Endothelial cell of umbilical vein (primary cell): Measurements from ENCODE around the gene ZDHHC18. TPM values are rescaled to one million over a fixed set of nuclear protein-coding genes. Genes with fewer than 3 reads are reported as not detected.

Experiments used
- BruUV-seq: library from RNA; stranded (reverse); fragments of 400-500 nt; replicated peaks from 2 replicates; lab custom pipeline; 2021; lab: Mats Ljungman, UMichigan
- CTCF ChIA-PET: fragments of 300-600, 350-600 bp; sonication (Branson Sonifier 250); formaldehyde crosslinking; loops from one replicate; lab custom pipeline; 2021; ENCODE audit warnings: antibody characterized with exemption, inconsistent platforms; lab: Charles Lee
- POLR2A ChIA-PET: fragments of 300-600, 350-600 bp; sonication (Branson Sonifier 250); formaldehyde crosslinking; loops from one replicate; lab custom pipeline; 2021; ENCODE audit warnings: antibody characterized with exemption, inconsistent platforms; lab: Charles Lee
- DNase-seq: peaks from one replicate; pipeline ENCODE4 v3.0.0-alpha.2; 2011; ENCODE audit warnings: low read depth, low spot score
- FAIRE-seq: peaks from 2 replicates; lab custom pipeline; 2011; peaks lifted over from hg19 to GRCh38; lab: Jason Lieb, UNC
- H2AFZ ChIP-seq: 2 replicates; pipeline ENCODE4 v1.6.0; 2012; ENCODE audit warnings: low read depth, low read length, control low read depth, inconsistent platforms
- H3K27ac ChIP-seq: 2 replicates; pipeline ENCODE4 v1.5.1; 2011; ENCODE audit warnings: low read depth, mild to moderate bottlenecking, control low read depth, low read length, moderate library complexity; ENCODE audit not compliant: insufficient read depth
- H3K27me3 ChIP-seq, 2 experiments: 2 replicates each; pipeline versions ENCODE4 v1.6.0 to v1.6.1; 2011; ENCODE audit warnings: low read length in 2 of 2, mixed read lengths in 1 of 2; ENCODE audit not compliant: control insufficient read depth in 2 of 2, insufficient read depth in 2 of 2
- H3K36me3 ChIP-seq, 2 experiments: 2 replicates in 1 of 2; 3 replicates in 1 of 2; pipeline ENCODE4 v1.5.1; 2011; ENCODE audit warnings: low read length in 2 of 2, mild to moderate bottlenecking in 1 of 2, moderate library complexity in 1 of 2; ENCODE audit not compliant: control insufficient read depth in 2 of 2, insufficient read depth in 2 of 2; ENCODE audit errors: extremely low read depth in 1 of 2
- H3K4me1 ChIP-seq: 3 replicates; pipeline ENCODE4 v1.5.1; 2011; ENCODE audit warnings: mild to moderate bottlenecking, low read length; ENCODE audit not compliant: control insufficient read depth, insufficient read depth; ENCODE audit errors: extremely low read depth
- H3K4me2 ChIP-seq: 2 replicates; pipeline ENCODE4 v1.6.1; 2011; ENCODE audit warnings: low read length, control low read depth, mixed read lengths; ENCODE audit not compliant: insufficient read depth
- H3K4me3 ChIP-seq, 3 experiments: fragments of 200-600 bp in 1 of 3; sonication (generic), shearing (Covaris generic) in 1 of 3; replicated peaks in 1 of 3; 2 replicates each; pipeline ENCODE4 v1.5.1; 2011 to 2016; ENCODE audit warnings: control low read depth in 3 of 3, low read length in 3 of 3, mild to moderate bottlenecking in 2 of 3, inconsistent platforms in 1 of 3, low read depth in 1 of 3, moderate library complexity in 1 of 3; ENCODE audit not compliant: insufficient read depth in 1 of 3
- H3K79me2 ChIP-seq: 2 replicates; pipeline ENCODE4 v1.6.0; 2012; ENCODE audit warnings: low read length, inconsistent platforms; ENCODE audit not compliant: control insufficient read depth, insufficient read depth
- H3K9ac ChIP-seq: replicated peaks from 2 replicates; pipeline ENCODE3; 2011; ENCODE audit warnings: low read length, control low read depth; ENCODE audit not compliant: insufficient read depth; ENCODE audit errors: extremely low read depth
- H3K9me1 ChIP-seq: replicated peaks from 3 replicates; pipeline ENCODE4 v1.6.0; 2011; ENCODE audit warnings: mild to moderate bottlenecking, low read length; ENCODE audit not compliant: control insufficient read depth, insufficient read depth; ENCODE audit errors: extremely low read depth
- H3K9me3 ChIP-seq: replicated peaks from 2 replicates; pipeline ENCODE4 v1.5.1; 2012; ENCODE audit warnings: low read length, inconsistent platforms; ENCODE audit not compliant: control insufficient read depth, insufficient read depth
- H4K20me1 ChIP-seq: replicated peaks from 2 replicates; pipeline ENCODE3; 2011; ENCODE audit warnings: mild to moderate bottlenecking, low read length; ENCODE audit not compliant: control insufficient read depth, insufficient read depth; ENCODE audit errors: extremely low read depth
- CTCF ChIP-seq, 2 donors: IDR thresholded peaks; 1 replicate in 1 of 2; 2 replicates in 1 of 2; pipeline ENCODE4 v1.5.1; 2011; ENCODE audit warnings: low read length in 2 of 2, mild to moderate bottlenecking in 2 of 2, moderate library complexity in 2 of 2, control low read depth in 1 of 2, inconsistent platforms in 1 of 2, low read depth in 1 of 2; ENCODE audit not compliant: insufficient read depth in 1 of 2; ENCODE audit errors: extremely low read depth in 1 of 2
- EZH2 ChIP-seq: IDR thresholded peaks from 2 replicates; pipeline ENCODE4 v1.6.1; 2012; ENCODE audit warnings: borderline replicate concordance, low read depth, mild to moderate bottlenecking, moderate library complexity, low read length, inconsistent platforms; ENCODE audit not compliant: severe bottlenecking
- FOS ChIP-seq: IDR thresholded peaks from 2 replicates; pipeline ENCODE4 v1.6.1; 2011; ENCODE audit warnings: mild to moderate bottlenecking, low read length, moderate library complexity, borderline replicate concordance; ENCODE audit not compliant: insufficient read depth
- GATA2 ChIP-seq: IDR thresholded peaks from 2 replicates; pipeline ENCODE4 v1.7.0; 2011; ENCODE audit warnings: low read depth, mild to moderate bottlenecking, moderate library complexity, mixed read lengths, low read length; ENCODE audit not compliant: insufficient read length, insufficient read depth
- JUN ChIP-seq: IDR thresholded peaks from 2 replicates; pipeline ENCODE4 v1.6.1; 2011; ENCODE audit warnings: borderline replicate concordance, low read depth; ENCODE audit not compliant: insufficient read length, insufficient read depth
- MAX ChIP-seq: IDR thresholded peaks from 2 replicates; pipeline ENCODE4 v1.6.1; 2011; ENCODE audit not compliant: insufficient read depth, insufficient read length
- MYC ChIP-seq: IDR thresholded peaks from one replicate; pipeline ENCODE4 v1.6.1; 2011; ENCODE audit warnings: mild to moderate bottlenecking, low read depth, low read length
- POLR2A ChIP-seq: IDR thresholded peaks from 2 replicates; pipeline ENCODE4 v1.6.1; 2012; ENCODE audit warnings: low read depth, mild to moderate bottlenecking, control low read depth, low read length
- POLR2AphosphoS5 ChIP-seq: IDR thresholded peaks from 2 replicates; pipeline ENCODE4 v1.6.1; 2012; ENCODE audit warnings: low read depth, mild to moderate bottlenecking, control low read depth, low read length, moderate library complexity; ENCODE audit not compliant: insufficient read depth
- dilution Hi-C: fragments of 300-500 bp; cut with MboI; formaldehyde crosslinking; loops from one replicate; pipeline ENCODE4 v1.15.0; 2019; ENCODE audit warnings: low sequenced_read_pairs; ENCODE audit not compliant: extremely low pct_ligation_motif_present
- intact Hi-C: fragments of 100-400 bp; cut with micrococcal nuclease; formaldehyde crosslinking; loops from one replicate; pipeline ENCODE4 v1.10.0; 2022
- polyA plus RNA-seq, 4 experiments: library from polyadenylated mRNA; depleted of rRNA in 3 of 4; stranded (reverse) in 3 of 4; unstranded in 1 of 4; fragments of >200 nt; gene quantifications; 2 replicates each; pipeline versions ENCODE4 v1.2.1 to v1.2.3, GENCODE V29; 2011 to 2012; ENCODE audit warnings: missing spikeins in 1 of 4
- total RNA-seq: library from RNA; stranded (reverse); gene quantifications from 2 replicates; pipeline ENCODE4 v1.2.3, GENCODE V29; 2021

Gene ZDHHC18
- total and polyA plus RNA-seq, 2 donors (not counting 3 experiments of a cell fraction or from before 2014, with no cell fraction given): 25.2 to 48.2 TPM

- no peaks in the 10 kb centered on the region for H4K20me1 ChIP-seq
- FAIRE-seq: no peak
- ChIA-PET POLR2A (no interaction called here), CTCF (interaction anchor here (1.6 to 5.5 kb wide), 7 partner anchors 9 to 209 kb away, joined by 5 to 45 read pairs (median 31); partner anchors contain the start of genes PIGV and ZDHHC18)
- no peaks in the 10 kb centered on the region for H3K36me3 ChIP-seq
- no peak for TF ChIP-seq POLR2AphosphoS5
- TF ChIP-seq CTCF (IDR thresholded peaks at IDR 0.05; ENCODE audit: extremely low read depth in 1 of 2, insufficient read depth in 1 of 2, low read depth in 1 of 2, low read length in 2 of 2): no peak
- TF ChIP-seq EZH2: no peak
- no peak for TF ChIP-seq MAX
- no peak for TF ChIP-seq GATA2
- no peak for TF ChIP-seq JUN
- TF ChIP-seq POLR2A: no peak
- no peak for TF ChIP-seq MYC
- no peak for TF ChIP-seq FOS
- intact Hi-C loops (no loop called here), dilution Hi-C loops (no loop called here)
- no peak for DNase-seq
- H3K4me2 ChIP-seq: no peak overlapping the region
- no peak overlapping the region for H3K9ac ChIP-seq
- no peak overlapping the region for H2AFZ ChIP-seq
- no peaks in the 10 kb centered on the region for H3K9me1 ChIP-seq
- no peaks in the 10 kb centered on the region for H3K27me3 ChIP-seq
- no peaks in the 10 kb centered on the region for H3K79me2 ChIP-seq
- no peaks in the 10 kb centered on the region for H3K4me1 ChIP-seq
- H3K27ac ChIP-seq: no peak overlapping the region
- H3K4me3 ChIP-seq: no peak overlapping the region
- no peaks in the 10 kb centered on the region for H3K9me3 ChIP-seq
- BruUV-seq: no TSS peak
Measured at GRCh38 chr1:26811708-26812107, 14.8 kb upstream of the ZDHHC18 start.
